Effector memory CD8-positive, alpha-beta T cell (primary cell): ENCODE measurements around the gene POLR2C.

Source experiments
- ATAC-seq: fragments of 150-1000 bp; cut with Tn5 transposase; replicated peaks from 2 replicates; pipeline ENCODE4 v1.10.0; 2021; ENCODE audit warnings: mild to moderate bottlenecking, moderate library complexity
- DNase-seq, 3 experiments: peaks; one replicate each; pipeline ENCODE4 v3.0.0; 2021
- H3K27ac Mint-ChIP-seq, 2 donors: one replicate each; pipeline ENCODE4 v1.8.0; 2022; ENCODE audit warnings: mild to moderate bottlenecking in 2 of 2, mixed read lengths in 2 of 2, moderate library complexity in 2 of 2
- H3K27me3 Mint-ChIP-seq, 2 donors: one replicate each; pipeline ENCODE4 v1.8.0; 2022; ENCODE audit warnings: mixed read lengths in 2 of 2
- H3K36me3 Mint-ChIP-seq: one replicate; pipeline ENCODE4 v1.8.0; 2022; ENCODE audit warnings: mild to moderate bottlenecking, moderate library complexity, mixed read lengths; ENCODE audit not compliant: insufficient read depth
- H3K4me1 Mint-ChIP-seq, 2 donors: one replicate each; pipeline ENCODE4 v1.8.0; 2022; ENCODE audit warnings: low read depth in 2 of 2, mixed read lengths in 2 of 2
- H3K4me3 Mint-ChIP-seq, 2 donors: one replicate each; pipeline ENCODE4 v1.8.0; 2022; ENCODE audit warnings: mild to moderate bottlenecking in 2 of 2, mixed read lengths in 2 of 2, moderate library complexity in 2 of 2
- H3K9me3 Mint-ChIP-seq, 2 donors: one replicate each; pipeline ENCODE4 v1.8.0; 2022; ENCODE audit warnings: mixed read lengths in 2 of 2
- total RNA-seq, 9 experiments: gene quantifications; one replicate each; lab custom pipeline; 2026; lab: John Stamatoyannopoulos, UW

The POLR2C gene
- 53.9 to 143 (median 82.7) reads per million in 9 experiments for total RNA-seq

- peak; percentile 98 for ATAC-seq
- DNase-seq = peak; percentile 93 to 94 (median 93)
- H3K27me3 Mint-ChIP-seq = no peaks in the 10 kb centered on the region
- peak within 1 kb of the TSS; percentile 87 to 100 for H3K4me3 Mint-ChIP-seq
- H3K9me3 Mint-ChIP-seq = no peaks in the 10 kb centered on the region
- peaks cover 35% of the 10 kb centered on the region for H3K36me3 Mint-ChIP-seq
- H3K4me1 Mint-ChIP-seq = peaks cover 24 to 32% of the 10 kb centered on the region in 2 donors
- peak within 1 kb of the TSS; percentile 95 to 99 for H3K27ac Mint-ChIP-seq
These were observed at the start of gene POLR2C for GRCh38 chr16:57462209-57462977. POLR2C (plus strand) TSS chr16:57462679; CDS start chr16:57462725, 46 bp downstream.

- DNase-seq (no peak), ATAC-seq (peak; percentile 14)
- Mint-ChIP-seq H3K9me3 (no peaks in the 10 kb centered on the region), H3K27ac (peak overlapping the region in 1 of 2 donors; percentile 17), H3K4me1 (peaks cover 9 to 13% of the 10 kb centered on the region in 2 donors), H3K36me3 (peaks cover 10% of the 10 kb centered on the region), H3K27me3 (peaks cover 0 to 7% of the 10 kb centered on the region in 2 donors), H3K4me3 (no peak overlapping the region)
These were observed 49.2 kb upstream of the POLR2C start for GRCh38 chr16:57413301-57413730.

GRCh38 chr16:57413733-57414132 is 48.7 kb upstream of the POLR2C start:
- peak overlapping the region in 1 of 2 donors; percentile 17 for H3K27ac Mint-ChIP-seq
- peaks cover 9 to 16% of the 10 kb centered on the region in 2 donors for H3K4me1 Mint-ChIP-seq
- peaks cover 0 to 7% of the 10 kb centered on the region in 2 donors for H3K27me3 Mint-ChIP-seq
- no peak for ATAC-seq
- no peak overlapping the region for H3K4me3 Mint-ChIP-seq
- no peak for DNase-seq
- peaks cover 10% of the 10 kb centered on the region for H3K36me3 Mint-ChIP-seq
- no peaks in the 10 kb centered on the region for H3K9me3 Mint-ChIP-seq

- H3K36me3 Mint-ChIP-seq = peaks cover 10% of the 10 kb centered on the region
- no peak for ATAC-seq
These were observed 46.4 kb upstream of the POLR2C start for GRCh38 chr16:57416084-57416483.

GRCh38 chr16:57419506-57419905 is 43.0 kb upstream of the POLR2C start:
- ATAC-seq = no peak

More at GRCh38 chr16:57416084-57416483, 46.4 kb upstream of the POLR2C start:
- DNase-seq = no peak
- peaks cover 0 to under 1% of the 10 kb centered on the region in 2 donors for H3K27me3 Mint-ChIP-seq
- peaks cover 12 to 18% of the 10 kb centered on the region in 2 donors for H3K4me1 Mint-ChIP-seq
- H3K4me3 Mint-ChIP-seq = peak overlapping the region; percentile 22 to 34
- H3K27ac Mint-ChIP-seq = peak overlapping the region; percentile 72 to 89
- H3K9me3 Mint-ChIP-seq = no peaks in the 10 kb centered on the region

GRCh38 chr16:57422026-57422944 is 40.2 kb upstream of the POLR2C start:
- Mint-ChIP-seq H3K4me3 (no peak overlapping the region), H3K36me3 (peaks cover 4% of the 10 kb centered on the region), H3K9me3 (no peaks in the 10 kb centered on the region), H3K27me3 (no peaks in the 10 kb centered on the region), H3K27ac (peak overlapping the region in 1 of 2 donors; percentile 53), H3K4me1 (peaks cover 3 to 10% of the 10 kb centered on the region in 2 donors)
- no peak for ATAC-seq
- no peak for DNase-seq

More at GRCh38 chr16:57419506-57419905, 43.0 kb upstream of the POLR2C start:
- no peaks in the 10 kb centered on the region for H3K9me3 Mint-ChIP-seq
- peak overlapping the region in 1 of 2 donors; percentile 89 for H3K27ac Mint-ChIP-seq
- no peaks in the 10 kb centered on the region for H3K27me3 Mint-ChIP-seq
- peaks cover 12 to 18% of the 10 kb centered on the region in 2 donors for H3K4me1 Mint-ChIP-seq
- H3K36me3 Mint-ChIP-seq = peaks cover 10% of the 10 kb centered on the region
- no peak for DNase-seq
- peak overlapping the region; percentile 15 to 65 for H3K4me3 Mint-ChIP-seq

GRCh38 chr16:57423152-57423551 is 39.3 kb upstream of the POLR2C start:
- ATAC-seq = no peak
- DNase-seq = no peak
- Mint-ChIP-seq H3K27me3 (no peaks in the 10 kb centered on the region), H3K4me3 (no peak overlapping the region), H3K36me3 (peaks cover 4% of the 10 kb centered on the region), H3K27ac (no peak overlapping the region), H3K9me3 (no peaks in the 10 kb centered on the region), H3K4me1 (peaks cover 3 to 5% of the 10 kb centered on the region in 2 donors)

- DNase-seq = no peak
- no peaks in the 10 kb centered on the region for H3K9me3 Mint-ChIP-seq
- H3K4me3 Mint-ChIP-seq = no peak overlapping the region
- peak overlapping the region in 1 of 2 donors; percentile 33 for H3K27ac Mint-ChIP-seq
- no peak for ATAC-seq
- peaks cover 10% of the 10 kb centered on the region for H3K36me3 Mint-ChIP-seq
- no peaks in the 10 kb centered on the region for H3K27me3 Mint-ChIP-seq
- H3K4me1 Mint-ChIP-seq = no peaks in the 10 kb centered on the region
These were observed 37.9 kb upstream of the POLR2C start for GRCh38 chr16:57424583-57424982.

- no peak for ATAC-seq
- Mint-ChIP-seq H3K4me3 (no peak overlapping the region), H3K27me3 (no peaks in the 10 kb centered on the region), H3K27ac (no peak overlapping the region), H3K9me3 (no peaks in the 10 kb centered on the region), H3K4me1 (no peaks in the 10 kb centered on the region), H3K36me3 (peaks cover 26% of the 10 kb centered on the region)
- no peak for DNase-seq
These were observed 36.1 kb upstream of the POLR2C start for GRCh38 chr16:57426356-57426755.

GRCh38 chr16:57427307-57427706 is 35.2 kb upstream of the POLR2C start:
- no peak overlapping the region for H3K4me3 Mint-ChIP-seq
- H3K9me3 Mint-ChIP-seq = no peaks in the 10 kb centered on the region
- ATAC-seq = no peak
- peaks cover 36% of the 10 kb centered on the region for H3K36me3 Mint-ChIP-seq
- H3K27me3 Mint-ChIP-seq = no peaks in the 10 kb centered on the region
- no peak overlapping the region for H3K27ac Mint-ChIP-seq
- no peaks in the 10 kb centered on the region for H3K4me1 Mint-ChIP-seq
- DNase-seq = no peak

- peaks cover 41% of the 10 kb centered on the region for H3K36me3 Mint-ChIP-seq
- DNase-seq = no peak
- H3K4me1 Mint-ChIP-seq = no peaks in the 10 kb centered on the region
- no peak for ATAC-seq
- no peaks in the 10 kb centered on the region for H3K27me3 Mint-ChIP-seq
- no peaks in the 10 kb centered on the region for H3K9me3 Mint-ChIP-seq
- no peak overlapping the region for H3K4me3 Mint-ChIP-seq
- H3K27ac Mint-ChIP-seq = no peak overlapping the region
These were observed 34.7 kb upstream of the POLR2C start for GRCh38 chr16:57427824-57428223.

- H3K4me1 Mint-ChIP-seq = no peaks in the 10 kb centered on the region
- no peaks in the 10 kb centered on the region for H3K9me3 Mint-ChIP-seq
- no peaks in the 10 kb centered on the region for H3K27me3 Mint-ChIP-seq
- H3K36me3 Mint-ChIP-seq = peaks cover 59% of the 10 kb centered on the region
- DNase-seq (no peak), ATAC-seq (no peak)
- no peak overlapping the region for H3K4me3 Mint-ChIP-seq
- no peak overlapping the region for H3K27ac Mint-ChIP-seq
These were observed 31.5 kb upstream of the POLR2C start for GRCh38 chr16:57430955-57431354.

- Mint-ChIP-seq H3K4me1 (no peaks in the 10 kb centered on the region), H3K9me3 (no peaks in the 10 kb centered on the region), H3K36me3 (peaks cover 58% of the 10 kb centered on the region), H3K27ac (no peak overlapping the region), H3K27me3 (no peaks in the 10 kb centered on the region), H3K4me3 (no peak overlapping the region)
- ATAC-seq (no peak), DNase-seq (no peak)
These were observed 30.0 kb upstream of the POLR2C start for GRCh38 chr16:57432505-57432904.
